ENCODE results near the gene FRRS1L. TPM values are rescaled to one million over a fixed set of nuclear protein-coding genes. Genes with fewer than 3 reads are reported as not detected.

FRRS1L gene
- total and polyA plus RNA-seq, 2 of the 4 experiments (the other 2 are of a cell fraction), result under 0.01 to 0.05 TPM

GRCh38 chr9:109085510-109085909 lies 81.5 kb downstream of the FRRS1L start:
- DNase-seq (no peak), ATAC-seq (ENCODE audit: low read depth) (no peak)
- ChIA-PET POLR2A (ENCODE audit: unreplicated experiment) (no interaction called here), CTCF (no interaction called here)
- Histone ChIP-seq H3K4me2 (ENCODE audit: low read depth, low read length) (no peak overlapping the region), H3K4ac (ENCODE audit: low read depth, low read length) (no peak overlapping the region), H2AK9ac (replicated peaks; ENCODE audit: low read depth, low read length, poor library complexity) (no peak overlapping the region), H3K9ac (ENCODE audit: low read depth, low read length) (no peak overlapping the region), H3K27ac (ENCODE audit: insufficient read depth, low read length) (no peak overlapping the region), H3K79me1 (ENCODE audit: low read depth in 1 of 2, low read length in 2 of 2) (peaks cover 19 to 48% of the 10 kb centered on the region in 2 experiments), H2BK15ac (ENCODE audit: low read depth, low read length) (no peak overlapping the region), H3K23ac (ENCODE audit: low read depth, low read length) (no peak overlapping the region), H2AFZ (replicated peaks; ENCODE audit: low read length, poor library complexity) (no peak overlapping the region), H2AK5ac (ENCODE audit: low read depth, low read length) (no peak overlapping the region), H4K20me1 (ENCODE audit: insufficient read depth, low read length) (no peaks in the 10 kb centered on the region), H4K8ac (ENCODE audit: low read depth in 2 of 2, low read length in 2 of 2) (no peak overlapping the region), H3K9me3 (ENCODE audit: control insufficient read depth, insufficient read depth, low read length) (no peaks in the 10 kb centered on the region), H3K14ac (replicated peaks; ENCODE audit: low read depth, low read length) (no peak overlapping the region), H3K4me1 (ENCODE audit: control insufficient read depth, insufficient read depth, low read length) (no peaks in the 10 kb centered on the region; the same call in 1 of the 2 replicates), H3K56ac (ENCODE audit: extremely low read depth, insufficient read depth, low read length) (no peak overlapping the region), H3K18ac (ENCODE audit: low read depth, low read length) (no peak overlapping the region), H2BK20ac (ENCODE audit: low read depth, low read length) (no peak overlapping the region), H3K4me3 (ENCODE audit: insufficient read depth, low read depth, low read length) (no peak overlapping the region), H4K91ac (ENCODE audit: insufficient read depth, low read depth, low read length) (no peak overlapping the region), H4K5ac (ENCODE audit: low read depth, low read length) (no peak overlapping the region), H2BK120ac (ENCODE audit: low read depth, low read length) (no peak overlapping the region), H3K27me3 (ENCODE audit: control insufficient read depth, insufficient read depth, low read length) (no peaks in the 10 kb centered on the region), H3K9me1 (ENCODE audit: insufficient read depth, low read length) (0 out of 2 replicates have a peak, but pooled peaks cover 4% of the 10 kb centered on the region), H2BK5ac (ENCODE audit: low read depth, low read length, poor library complexity, severe bottlenecking) (no peak overlapping the region), H3K36me3 (ENCODE audit: control insufficient read depth, insufficient read depth, low read length) (peaks cover 14% of the 10 kb centered on the region)
- BruUV-seq (replicated peaks), result no TSS peak
- in situ Hi-C loops (cut with MboI; ENCODE audit: low sequenced_read_pairs), result no loop called here
- dilution Hi-C loops (cut with HindIII; ENCODE audit: low sequenced_read_pairs, unreplicated experiment), result no loop called here
- intact Hi-C loops (cut with micrococcal nuclease), result no loop called here
- TF ChIP-seq BHLHE40 (IDR thresholded peaks at IDR 0.05; ENCODE audit: low read depth, low read length) (no peak), FOS (IDR thresholded peaks at IDR 0.05; ENCODE audit: low read depth, low read length) (no peak)

Measured in IMR-90 (cell line).